K562 (cell line): ENCODE measurements around the gene PDGFA. TPM values are rescaled to one million over a fixed set of nuclear protein-coding genes. Genes with fewer than 3 reads are reported as not detected.

Experiments used
- CREBBP ChIP-seq: IDR thresholded peaks from one replicate; pipeline ENCODE4 v1.6.1; 2012; ENCODE audit warnings: low read depth, mild to moderate bottlenecking, control low read depth, inconsistent platforms, low read length
- EZH2 ChIP-seq: IDR thresholded peaks from 2 replicates; pipeline ENCODE4 v1.6.1; 2012; ENCODE audit warnings: low read depth, mild to moderate bottlenecking, inconsistent platforms, low read length, borderline replicate concordance
- HDAC6 ChIP-seq: IDR thresholded peaks from 2 replicates; pipeline ENCODE4 v1.6.1; 2012; ENCODE audit warnings: low read depth, mild to moderate bottlenecking, control low read depth, inconsistent platforms, low read length, moderate library complexity
- MBD2 ChIP-seq: sonication (generic); IDR thresholded peaks from 2 replicates; pipeline ENCODE4 v1.6.1; 2016; ENCODE audit warnings: low read depth, borderline replicate concordance
- NEUROD1 ChIP-seq: fragments of 150-350 bp; IDR thresholded peaks from 2 replicates; pipeline ENCODE4 v1.6.1; 2014; ENCODE audit warnings: borderline replicate concordance, low read length, low read depth; ENCODE audit not compliant: partially characterized antibody
- POLR3G ChIP-seq: IDR thresholded peaks from 2 replicates; pipeline ENCODE4 v1.6.1; 2011; ENCODE audit not compliant: insufficient read length, insufficient replicate concordance; ENCODE audit errors: extremely low read depth
- ZBTB26 ChIP-seq: fragments of 450-650 bp; formaldehyde crosslinking; IDR thresholded peaks from 2 replicates; pipeline ENCODE4 v1.4.0; 2022; ENCODE audit warnings: missing genetic modification characterization
- ZBTB8A ChIP-seq: fragments of 450-650 bp; IDR thresholded peaks from 2 replicates; pipeline ENCODE4 v1.6.1; 2018; ENCODE audit warnings: mild to moderate bottlenecking, moderate library complexity; ENCODE audit not compliant: partially characterized antibody
- ZNF12 ChIP-seq: sonication (generic); formaldehyde crosslinking; IDR thresholded peaks from 2 replicates; pipeline ENCODE4 v1.4.0; 2020; ENCODE audit warnings: mild to moderate bottlenecking, missing genetic modification reagents
- ZNF384 ChIP-seq: IDR thresholded peaks from 2 replicates; pipeline ENCODE4 v1.6.1; 2012; ENCODE audit warnings: low read depth, low read length, improper control_type of control experiment
- ZNF778 ChIP-seq: fragments of 450-650 bp; formaldehyde crosslinking; IDR thresholded peaks from 2 replicates; pipeline ENCODE4 v1.4.0; 2020; ENCODE audit warnings: mild to moderate bottlenecking, moderate library complexity
- polyA plus RNA-seq, 8 experiments: library from polyadenylated mRNA; depleted of rRNA in 4 of 8; stranded (reverse) in 5 of 8; unstranded in 3 of 8; fragments of >200 nt; fragmentation: Nextera tagmentation in 2 of 8; fragmentation: Illumina TruSeq in 1 of 8; extraction: Ambion mirVana in 2 of 8; extraction: Trizol in 1 of 8; gene quantifications; 2 replicates each; pipeline versions ENCODE4 v1.2.1 to v1.2.3, GENCODE V29; 2011 to 2014; ENCODE audit warnings: inconsistent platforms in 1 of 8, missing spikeins in 1 of 8
- total RNA-seq, 7 experiments: library from RNA; depleted of rRNA in 6 of 7; stranded (reverse); fragments of >200 nt in 6 of 7; fragmentation: Illumina TruSeq in 2 of 7; extraction: Trizol in 2 of 7; gene quantifications; 2 replicates each; pipeline versions ENCODE4 v1.2.1 to v1.2.3, GENCODE V29; 2011 to 2021; ENCODE audit warnings: low replicate concordance in 1 of 7
- TF ChIP-seq, protein P1 (sequence below), 2 experiments: IDR thresholded peaks in 1 of 2; conservative IDR thresholded peaks in 1 of 2; 2 replicates each; pipeline ENCODE4 v1.6.1; 2016; ENCODE audit warnings: low read depth in 2 of 2, mild to moderate bottlenecking in 1 of 2, missing compliant biosample characterization in 1 of 2, missing genetic modification characterization in 1 of 2, moderate library complexity in 1 of 2
- TF ChIP-seq, protein P2 (sequence below): sonication (generic); formaldehyde crosslinking; IDR thresholded peaks from 2 replicates; pipeline ENCODE4 v1.8.1; 2023; ENCODE audit warnings: missing genetic modification reagents, mild to moderate bottlenecking, borderline replicate concordance
- TF ChIP-seq, protein P3 (sequence below): fragments of 450-650 bp; IDR thresholded peaks from one replicate; pipeline ENCODE4 v1.6.1; 2018; ENCODE audit warnings: mild to moderate bottlenecking, moderate library complexity; ENCODE audit not compliant: partially characterized antibody
- TF ChIP-seq, protein P4 (sequence below): sonication (generic); formaldehyde crosslinking; IDR thresholded peaks from 2 replicates; pipeline ENCODE4 v1.9.0; 2022; ENCODE audit warnings: mild to moderate bottlenecking, missing genetic modification reagents

Gene PDGFA
- total and polyA plus RNA-seq, 9 of the 15 experiments (the other 6 are each of a cell fraction or from before 2014, with no cell fraction given) = 2.5 to 10.2 (median 4.6) TPM

GRCh38 chr7:471866-472639 lies 47.6 kb downstream of the PDGFA start (continued):
- no peak for TF ChIP-seq EZH2
- no peak for TF ChIP-seq POLR3G
- no peak for TF ChIP-seq ZNF778 (CRISPR knock-in tag)
- TF ChIP-seq HDAC6 = no peak
- no peak for TF ChIP-seq ZNF12 (CRISPR knock-in tag)
- TF ChIP-seq, protein P1, sequence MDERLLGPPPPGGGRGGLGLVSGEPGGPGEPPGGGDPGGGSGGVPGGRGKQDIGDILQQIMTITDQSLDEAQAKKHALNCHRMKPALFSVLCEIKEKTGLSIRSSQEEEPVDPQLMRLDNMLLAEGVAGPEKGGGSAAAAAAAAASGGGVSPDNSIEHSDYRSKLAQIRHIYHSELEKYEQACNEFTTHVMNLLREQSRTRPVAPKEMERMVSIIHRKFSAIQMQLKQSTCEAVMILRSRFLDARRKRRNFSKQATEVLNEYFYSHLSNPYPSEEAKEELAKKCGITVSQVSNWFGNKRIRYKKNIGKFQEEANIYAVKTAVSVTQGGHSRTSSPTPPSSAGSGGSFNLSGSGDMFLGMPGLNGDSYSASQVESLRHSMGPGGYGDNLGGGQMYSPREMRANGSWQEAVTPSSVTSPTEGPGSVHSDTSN (CRISPR knock-in tag; IDR thresholded peaks at IDR 0.05; ENCODE audit: low read depth) = no peak
- TF ChIP-seq, protein P1 (tag; conservative IDR thresholded peaks at IDR 0.05; ENCODE audit: low read depth) = peak; percentile 71
- TF ChIP-seq NEUROD1 = peak; percentile 26
- TF ChIP-seq, protein P2, sequence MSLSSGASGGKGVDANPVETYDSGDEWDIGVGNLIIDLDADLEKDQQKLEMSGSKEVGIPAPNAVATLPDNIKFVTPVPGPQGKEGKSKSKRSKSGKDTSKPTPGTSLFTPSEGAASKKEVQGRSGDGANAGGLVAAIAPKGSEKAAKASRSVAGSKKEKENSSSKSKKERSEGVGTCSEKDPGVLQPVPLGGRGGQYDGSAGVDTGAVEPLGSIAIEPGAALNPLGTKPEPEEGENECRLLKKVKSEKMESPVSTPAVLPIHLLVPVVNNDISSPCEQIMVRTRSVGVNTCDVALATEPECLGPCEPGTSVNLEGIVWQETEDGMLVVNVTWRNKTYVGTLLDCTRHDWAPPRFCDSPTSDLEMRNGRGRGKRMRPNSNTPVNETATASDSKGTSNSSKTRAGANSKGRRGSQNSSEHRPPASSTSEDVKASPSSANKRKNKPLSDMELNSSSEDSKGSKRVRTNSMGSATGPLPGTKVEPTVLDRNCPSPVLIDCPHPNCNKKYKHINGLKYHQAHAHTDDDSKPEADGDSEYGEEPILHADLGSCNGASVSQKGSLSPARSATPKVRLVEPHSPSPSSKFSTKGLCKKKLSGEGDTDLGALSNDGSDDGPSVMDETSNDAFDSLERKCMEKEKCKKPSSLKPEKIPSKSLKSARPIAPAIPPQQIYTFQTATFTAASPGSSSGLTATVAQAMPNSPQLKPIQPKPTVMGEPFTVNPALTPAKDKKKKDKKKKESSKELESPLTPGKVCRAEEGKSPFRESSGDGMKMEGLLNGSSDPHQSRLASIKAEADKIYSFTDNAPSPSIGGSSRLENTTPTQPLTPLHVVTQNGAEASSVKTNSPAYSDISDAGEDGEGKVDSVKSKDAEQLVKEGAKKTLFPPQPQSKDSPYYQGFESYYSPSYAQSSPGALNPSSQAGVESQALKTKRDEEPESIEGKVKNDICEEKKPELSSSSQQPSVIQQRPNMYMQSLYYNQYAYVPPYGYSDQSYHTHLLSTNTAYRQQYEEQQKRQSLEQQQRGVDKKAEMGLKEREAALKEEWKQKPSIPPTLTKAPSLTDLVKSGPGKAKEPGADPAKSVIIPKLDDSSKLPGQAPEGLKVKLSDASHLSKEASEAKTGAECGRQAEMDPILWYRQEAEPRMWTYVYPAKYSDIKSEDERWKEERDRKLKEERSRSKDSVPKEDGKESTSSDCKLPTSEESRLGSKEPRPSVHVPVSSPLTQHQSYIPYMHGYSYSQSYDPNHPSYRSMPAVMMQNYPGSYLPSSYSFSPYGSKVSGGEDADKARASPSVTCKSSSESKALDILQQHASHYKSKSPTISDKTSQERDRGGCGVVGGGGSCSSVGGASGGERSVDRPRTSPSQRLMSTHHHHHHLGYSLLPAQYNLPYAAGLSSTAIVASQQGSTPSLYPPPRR (CRISPR knock-in tag) = 0 out of 2 replicates have a peak, but pooled peaks have one; percentile 74
- TF ChIP-seq, protein P3, sequence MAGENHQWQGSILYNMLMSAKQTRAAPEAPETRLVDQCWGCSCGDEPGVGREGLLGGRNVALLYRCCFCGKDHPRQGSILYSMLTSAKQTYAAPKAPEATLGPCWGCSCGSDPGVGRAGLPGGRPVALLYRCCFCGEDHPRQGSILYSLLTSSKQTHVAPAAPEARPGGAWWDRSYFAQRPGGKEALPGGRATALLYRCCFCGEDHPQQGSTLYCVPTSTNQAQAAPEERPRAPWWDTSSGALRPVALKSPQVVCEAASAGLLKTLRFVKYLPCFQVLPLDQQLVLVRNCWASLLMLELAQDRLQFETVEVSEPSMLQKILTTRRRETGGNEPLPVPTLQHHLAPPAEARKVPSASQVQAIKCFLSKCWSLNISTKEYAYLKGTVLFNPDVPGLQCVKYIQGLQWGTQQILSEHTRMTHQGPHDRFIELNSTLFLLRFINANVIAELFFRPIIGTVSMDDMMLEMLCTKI = no peak
- TF ChIP-seq CREBBP = no peak
- no peak for TF ChIP-seq ZNF384
- TF ChIP-seq ZBTB8A = no peak
- no peak for TF ChIP-seq ZBTB26 (CRISPR knock-in tag)
- no peak for TF ChIP-seq MBD2
- TF ChIP-seq, protein P4, sequence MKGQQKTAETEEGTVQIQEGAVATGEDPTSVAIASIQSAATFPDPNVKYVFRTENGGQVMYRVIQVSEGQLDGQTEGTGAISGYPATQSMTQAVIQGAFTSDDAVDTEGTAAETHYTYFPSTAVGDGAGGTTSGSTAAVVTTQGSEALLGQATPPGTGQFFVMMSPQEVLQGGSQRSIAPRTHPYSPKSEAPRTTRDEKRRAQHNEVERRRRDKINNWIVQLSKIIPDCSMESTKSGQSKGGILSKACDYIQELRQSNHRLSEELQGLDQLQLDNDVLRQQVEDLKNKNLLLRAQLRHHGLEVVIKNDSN (CRISPR knock-in tag) = peak; percentile 92
